ENCODE measurements around the gene GCNT4.
"Not testable (repeated sequence)": the region's sequence is repeated elsewhere in the genome, so short reads cannot be mapped to it uniquely, and the experiment has no call there.

GCNT4 gene

GRCh38 chr5:75052192-75053053 is at the start of gene GCNT4:
Gene GCNT4 (minus strand): TSS chr5:75052558. CDS start chr5:75030037, 22,521 bp downstream.
- DNase-seq (ENCODE audit: low read depth in 2 of 2) = no peak

GRCh38 chr5:75095956-75096355 is 43.6 kb upstream of the GCNT4 start:
- not testable (repeated sequence) for DNase-seq (ENCODE audit: low read depth in 2 of 2)

- no peak for DNase-seq (ENCODE audit: low read depth in 2 of 2)
These were observed 39.2 kb upstream of the GCNT4 start for GRCh38 chr5:75091597-75091996.

GRCh38 chr5:75089662-75090061 is 37.3 kb upstream of the GCNT4 start:
- DNase-seq (ENCODE audit: low read depth in 2 of 2) = no peak

- no peak for DNase-seq (ENCODE audit: low read depth in 2 of 2)
These were observed 36.8 kb upstream of the GCNT4 start for GRCh38 chr5:75089137-75089536.

- DNase-seq (ENCODE audit: low read depth in 2 of 2) = no peak
These were observed 36.3 kb upstream of the GCNT4 start for GRCh38 chr5:75088648-75089047.

GRCh38 chr5:75081510-75081909 is 29.2 kb upstream of the GCNT4 start:
- DNase-seq (ENCODE audit: low read depth in 2 of 2) = no peak

- DNase-seq (ENCODE audit: low read depth in 2 of 2) = not testable (repeated sequence)
These were observed 27.0 kb upstream of the GCNT4 start for GRCh38 chr5:75079346-75079745.

GRCh38 chr5:75078027-75078426 is 25.7 kb upstream of the GCNT4 start:
- DNase-seq (ENCODE audit: low read depth in 2 of 2) = no peak

- no peak for DNase-seq (ENCODE audit: low read depth in 2 of 2)
These were observed 19.7 kb upstream of the GCNT4 start for GRCh38 chr5:75072061-75072460.

GRCh38 chr5:75071100-75071499 is 18.7 kb upstream of the GCNT4 start:
- DNase-seq (ENCODE audit: low read depth in 2 of 2) = no peak

GRCh38 chr5:75067434-75067833 is 15.1 kb upstream of the GCNT4 start:
- DNase-seq (ENCODE audit: low read depth in 2 of 2) = no peak

- DNase-seq (ENCODE audit: low read depth in 2 of 2) = no peak
These were observed 10.7 kb upstream of the GCNT4 start for GRCh38 chr5:75062925-75063531.

GRCh38 chr5:75059912-75060545 is 7.7 kb upstream of the GCNT4 start:
- no peak for DNase-seq (ENCODE audit: low read depth in 2 of 2)

- no peak for DNase-seq (ENCODE audit: low read depth in 2 of 2)
These were observed 6.7 kb upstream of the GCNT4 start for GRCh38 chr5:75058986-75059535.

GRCh38 chr5:75057561-75057960 is 5.2 kb upstream of the GCNT4 start:
- no peak for DNase-seq (ENCODE audit: low read depth in 2 of 2)

GRCh38 chr5:75055727-75056144 is 3.4 kb upstream of the GCNT4 start:
- no peak for DNase-seq (ENCODE audit: low read depth in 2 of 2)

- DNase-seq (ENCODE audit: low read depth in 2 of 2) = no peak
These were observed 2.0 kb upstream of the GCNT4 start for GRCh38 chr5:75054134-75054930.

GRCh38 chr5:75053304-75054133 is 1.2 kb upstream of the GCNT4 start:
- peak in 1 of 2 donors; percentile 21 for DNase-seq (ENCODE audit: low read depth in 2 of 2)

GRCh38 chr5:75053054-75053303 is 621 bp upstream of the GCNT4 start:
- DNase-seq (ENCODE audit: low read depth in 2 of 2) = no peak

GRCh38 chr5:75051217-75051751 is 1.1 kb downstream of the GCNT4 start:
- no peak for DNase-seq (ENCODE audit: low read depth in 2 of 2)

Data from stimulated activated CD8-positive, alpha-beta memory T cell treated with anti-CD3 and anti-CD28 coated beads, Interleukin-15, amount 100 ng/mL, for 4 hours (primary cell).